Measurements from ENCODE around the gene ZNF652.

ZNF652 gene

DNA sequence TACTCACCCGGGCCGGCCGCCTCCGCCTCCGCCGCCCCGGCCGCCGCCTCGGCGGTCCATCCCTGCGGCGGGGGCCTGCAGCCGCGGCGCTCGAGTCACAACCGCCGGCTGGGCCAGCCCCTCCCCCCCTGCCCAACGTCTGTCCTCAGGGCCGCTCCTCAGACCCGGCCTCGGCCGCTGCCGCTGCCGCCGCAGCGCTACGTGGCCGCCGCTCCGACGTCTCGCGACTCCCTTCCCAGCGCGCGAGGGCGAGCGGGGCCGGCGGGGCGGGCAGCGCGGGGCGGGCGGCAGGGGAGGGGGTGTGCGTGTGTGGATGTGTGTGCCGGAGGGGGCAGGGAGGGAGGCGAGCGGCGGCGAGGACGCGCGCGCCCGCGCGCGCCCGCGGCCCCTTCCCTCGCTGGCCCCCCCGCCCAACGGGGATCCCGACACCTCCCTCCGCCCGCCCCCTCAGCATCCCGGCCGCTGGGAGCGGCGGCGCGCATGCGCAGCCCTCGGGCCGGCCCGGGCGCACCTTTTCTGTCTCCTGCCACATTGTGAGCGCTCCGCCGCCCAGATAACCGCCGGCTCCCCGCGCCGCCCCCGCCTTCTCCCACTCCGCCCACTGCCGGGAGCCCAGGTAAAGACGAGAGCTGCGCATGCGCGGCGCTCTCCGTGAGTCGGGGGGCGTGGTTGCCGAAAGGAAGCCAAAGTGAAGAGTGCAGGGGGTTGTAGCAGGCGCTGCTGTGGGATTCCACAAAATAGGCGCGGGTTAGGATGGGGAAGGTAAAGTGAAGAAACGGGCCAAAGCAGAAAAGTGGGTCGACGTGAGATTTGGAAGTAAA, at the start of gene ZNF652:
TSS of gene ZNF652 (minus strand) at position 349 of the 821 bp plus-strand sequence. CDS start 44,525 bp downstream, outside the sequence.
- DNase-seq (ENCODE audit: low read depth): peak; percentile 75

DNA sequence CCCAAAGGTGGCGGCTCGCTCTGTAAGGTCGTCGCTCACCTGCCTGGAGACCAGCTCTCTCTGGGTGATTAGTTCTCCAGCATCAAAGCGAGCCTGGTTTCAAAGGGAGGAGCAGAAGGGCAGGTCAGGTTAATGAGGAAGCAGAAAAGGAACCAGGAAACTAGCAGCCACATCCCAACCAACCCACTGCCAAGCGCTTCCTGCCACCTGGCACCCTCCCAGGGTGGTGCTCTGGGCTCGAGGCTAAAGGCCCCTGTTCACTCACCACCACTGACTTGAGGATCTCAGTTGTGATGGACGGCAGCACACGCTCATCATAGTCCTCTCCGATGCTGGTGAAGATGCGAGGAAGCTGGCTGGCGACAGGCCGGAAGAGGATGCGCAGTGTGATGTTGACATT, 47.0 kb upstream of the ZNF652 start:
- no peak for DNase-seq (ENCODE audit: low read depth)

DNA sequence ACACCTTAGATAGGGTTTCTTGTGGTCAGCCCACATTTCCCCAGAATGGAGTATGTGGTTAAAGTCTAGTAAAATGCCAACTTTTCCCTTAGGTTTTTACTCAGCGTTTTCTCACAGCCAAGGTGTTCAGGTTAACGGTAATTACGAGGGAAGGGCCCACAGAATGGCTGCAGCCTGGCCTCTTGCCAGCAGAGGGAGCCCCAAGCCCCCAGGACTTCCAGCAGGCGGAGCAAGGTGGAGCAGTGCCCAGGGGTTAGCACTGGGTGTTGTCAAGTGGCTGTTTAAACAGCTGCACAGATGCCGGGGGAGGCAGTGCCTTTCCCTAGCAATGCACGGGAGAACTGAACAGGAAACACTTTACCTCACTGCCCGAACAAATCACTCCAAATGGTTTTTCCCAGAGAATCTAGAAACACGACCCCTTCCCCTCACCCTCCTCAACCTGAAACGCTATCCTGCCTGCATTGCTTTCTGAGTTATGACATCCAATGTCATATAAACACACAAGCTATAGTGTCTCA, 46.0 kb upstream of the ZNF652 start:
- peak; percentile 41 for DNase-seq (ENCODE audit: low read depth)

DNA sequence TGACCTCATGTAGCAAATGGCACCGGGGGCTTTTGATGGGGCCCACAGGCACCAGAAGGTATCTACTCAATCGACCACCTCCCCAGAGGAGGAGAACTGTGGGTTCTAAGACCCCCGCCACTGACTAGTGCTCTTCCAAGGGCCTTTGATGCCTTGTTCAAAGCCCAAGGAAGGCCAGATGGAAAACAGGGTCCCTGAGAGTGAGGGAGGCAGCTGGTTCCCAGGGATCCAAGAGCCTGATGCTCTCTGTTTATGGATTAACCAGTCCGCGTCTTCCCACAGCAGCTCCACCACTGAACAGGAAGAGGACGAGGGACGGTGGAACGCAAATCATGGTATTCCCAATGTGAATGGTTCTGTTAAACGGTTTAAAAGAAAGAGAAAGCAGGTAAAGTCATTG, 45.0 kb upstream of the ZNF652 start:
- DNase-seq (ENCODE audit: low read depth): no peak

DNA sequence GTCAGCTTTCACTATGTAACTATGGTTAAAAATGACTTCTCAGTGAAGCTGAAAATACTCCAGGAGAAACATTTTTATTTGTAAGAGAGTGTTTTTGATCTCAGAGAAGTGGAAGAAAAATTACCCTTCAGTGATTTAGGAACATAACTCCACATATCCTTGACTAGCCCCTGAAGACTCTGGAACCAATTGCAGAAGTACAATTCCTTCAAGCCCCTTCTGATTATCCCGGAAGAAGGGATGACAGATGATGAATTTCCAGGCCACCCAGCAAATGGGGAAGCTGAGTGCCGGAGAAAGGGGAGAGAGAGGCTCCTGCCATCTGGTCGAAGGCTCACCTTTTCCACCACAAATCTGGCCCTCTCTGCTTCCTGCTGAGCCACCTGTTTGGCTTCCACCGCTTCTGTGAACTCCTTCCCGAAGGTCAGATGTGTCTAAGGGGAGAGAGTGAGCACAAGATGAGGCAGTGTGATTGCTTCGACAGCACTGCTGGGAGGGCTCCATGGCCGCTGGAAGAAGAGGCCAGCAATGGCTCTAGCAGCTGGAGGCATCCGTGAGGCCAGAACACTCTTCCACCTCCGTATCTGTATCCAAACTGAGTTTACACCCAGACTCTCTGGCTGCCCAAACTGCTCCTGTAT, 44.5 kb upstream of the ZNF652 start:
- DNase-seq (ENCODE audit: low read depth): no peak

DNA sequence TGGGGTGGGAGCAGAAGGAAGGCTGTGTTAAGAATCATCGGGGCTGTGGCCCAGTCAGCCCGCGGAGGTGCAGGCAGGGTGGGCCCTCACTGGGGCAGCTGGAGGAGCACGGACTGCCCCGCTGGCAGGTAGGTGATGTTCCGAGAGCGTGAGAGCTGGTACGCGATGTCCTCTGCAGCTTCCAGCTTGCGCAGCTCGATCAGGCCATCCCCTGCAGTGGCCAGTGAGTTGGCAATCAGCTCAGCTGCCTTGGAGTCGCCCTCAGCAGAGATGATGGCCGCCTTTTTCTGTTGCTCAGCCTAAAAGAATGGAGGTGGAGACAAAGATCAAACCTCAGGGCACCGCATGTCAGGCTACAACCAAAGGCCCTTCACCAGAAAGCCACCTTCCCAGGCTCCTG, 42.9 kb upstream of the ZNF652 start:
- no peak for DNase-seq (ENCODE audit: low read depth)

DNA sequence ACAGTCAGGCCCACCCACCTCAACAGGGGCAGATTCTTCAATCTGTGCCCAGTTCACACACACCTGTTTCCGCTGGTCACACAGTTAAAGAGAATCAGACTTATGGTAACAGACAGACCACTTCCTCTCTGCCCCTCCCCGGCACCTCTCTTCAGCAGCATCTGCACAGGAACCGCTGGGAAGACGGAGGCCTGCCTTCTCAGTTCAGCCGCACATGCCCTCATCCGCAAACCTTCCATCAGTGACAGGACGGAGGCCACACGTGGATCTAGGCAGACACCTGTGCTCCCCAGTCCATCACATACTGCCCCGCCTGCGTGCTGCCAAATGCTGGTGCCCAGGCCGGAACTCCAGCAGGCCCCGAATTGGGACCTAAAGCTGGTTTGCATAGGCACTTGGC, 42.3 kb upstream of the ZNF652 start:
- DNase-seq (ENCODE audit: low read depth): no peak

DNA sequence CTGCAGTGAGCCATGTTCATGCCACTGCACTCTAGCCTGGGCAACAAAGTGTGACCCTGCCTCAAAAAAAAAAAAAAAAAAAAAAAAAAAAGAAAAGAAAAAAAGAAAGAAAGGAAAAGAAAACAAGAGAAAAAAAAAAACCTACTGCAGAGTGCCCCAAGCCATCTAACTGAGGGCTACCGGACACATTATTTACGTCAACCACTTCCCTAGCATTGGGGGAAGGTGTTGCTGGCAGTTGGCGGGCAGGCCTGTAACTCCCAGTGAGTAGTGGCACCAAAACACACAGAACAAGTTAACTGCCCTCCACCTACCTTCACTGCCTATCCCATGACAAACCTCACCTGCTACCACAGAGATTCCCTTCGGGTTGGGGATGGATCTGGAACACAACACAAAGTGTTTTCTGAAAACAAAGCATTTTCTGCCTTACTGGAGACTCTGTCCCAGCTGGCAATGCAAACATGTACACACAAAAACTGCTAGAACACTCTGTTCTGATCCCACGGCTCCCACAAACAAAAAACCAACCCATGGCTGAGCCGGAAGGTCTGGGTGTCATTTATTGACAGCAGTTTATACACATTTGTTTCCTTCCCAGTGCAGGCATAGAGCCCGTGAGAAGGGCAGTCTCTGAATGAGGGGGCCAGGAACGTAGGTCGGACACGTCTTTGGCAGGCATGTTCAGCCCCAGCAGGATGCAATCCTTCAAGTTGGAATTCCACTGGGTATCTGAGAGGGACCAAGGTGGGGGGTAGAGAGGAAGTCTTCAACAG, 41.7 kb upstream of the ZNF652 start:
- DNase-seq (ENCODE audit: low read depth): no peak

DNA sequence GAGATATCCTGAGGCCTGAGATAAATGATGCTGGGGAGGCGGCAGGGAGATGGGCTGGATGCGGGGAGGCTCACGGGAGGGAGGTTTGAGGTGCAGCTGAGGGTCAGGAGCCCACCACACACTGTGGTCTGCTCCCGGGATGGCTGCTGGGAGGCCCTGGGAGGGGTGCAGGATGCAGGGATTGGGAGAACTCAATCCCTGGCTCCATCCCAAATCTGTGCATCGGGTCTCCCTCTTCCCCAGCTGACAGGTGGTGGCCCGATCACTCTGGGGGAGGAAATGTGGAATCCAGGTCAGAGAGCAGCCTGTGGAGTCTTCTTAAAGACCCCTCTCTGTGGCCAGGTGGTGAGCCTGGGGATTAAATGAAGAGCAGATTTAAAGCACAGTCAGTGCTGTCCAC, 40.7 kb upstream of the ZNF652 start:
- DNase-seq (ENCODE audit: low read depth): no peak

DNA sequence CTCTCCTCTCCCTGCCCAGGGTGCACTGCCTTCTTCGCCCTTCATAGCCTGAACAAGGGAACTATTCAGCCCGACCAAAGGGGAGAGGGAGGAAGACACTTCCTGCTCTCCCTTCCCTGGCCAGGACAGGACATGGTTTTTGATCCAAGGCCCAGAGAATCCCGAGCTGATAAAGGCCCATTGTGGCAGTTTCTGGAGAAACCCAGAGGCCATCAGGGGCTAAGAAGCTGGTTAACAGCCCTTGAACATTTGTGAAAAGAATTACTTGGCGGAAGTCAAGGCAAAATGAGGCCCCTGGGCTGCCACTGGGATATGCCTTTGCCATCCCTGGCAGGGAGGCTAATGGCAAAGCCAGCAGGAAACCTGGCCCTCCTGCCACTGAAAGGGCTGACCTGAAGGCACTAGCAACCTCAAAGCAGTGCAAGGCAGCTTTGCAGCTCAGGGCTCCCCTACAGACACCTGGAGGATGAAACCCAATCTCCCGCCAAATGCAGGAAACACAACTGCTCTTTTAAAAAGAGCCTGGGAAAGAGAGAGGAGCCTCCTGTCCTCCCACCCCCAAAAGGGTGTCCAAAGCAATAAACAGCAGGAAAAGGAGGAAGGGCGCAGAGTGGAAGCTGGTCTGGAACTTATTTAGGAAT, 40.0 kb upstream of the ZNF652 start:
- no peak for DNase-seq (ENCODE audit: low read depth)

DNA sequence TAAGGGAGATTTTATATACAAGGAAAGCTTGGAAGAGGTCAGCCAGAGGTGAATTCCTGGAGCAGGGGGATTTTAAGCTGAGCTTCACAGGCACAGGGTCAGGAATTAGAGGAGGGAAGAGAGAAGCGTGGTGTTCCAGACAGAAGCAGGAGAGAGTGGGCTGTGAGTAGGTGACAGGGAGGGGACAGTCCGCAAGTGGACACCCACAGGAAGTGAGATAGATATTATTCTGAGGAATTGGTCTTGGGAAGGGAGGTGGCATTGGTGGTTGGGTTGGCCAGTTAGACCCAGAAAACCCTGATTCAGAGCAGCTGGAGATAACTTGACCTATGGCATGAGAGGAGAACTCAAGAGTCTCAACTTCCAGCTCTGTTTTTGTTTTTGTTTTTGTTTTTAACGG, 37.9 kb upstream of the ZNF652 start:
- DNase-seq (ENCODE audit: low read depth): no peak

DNA sequence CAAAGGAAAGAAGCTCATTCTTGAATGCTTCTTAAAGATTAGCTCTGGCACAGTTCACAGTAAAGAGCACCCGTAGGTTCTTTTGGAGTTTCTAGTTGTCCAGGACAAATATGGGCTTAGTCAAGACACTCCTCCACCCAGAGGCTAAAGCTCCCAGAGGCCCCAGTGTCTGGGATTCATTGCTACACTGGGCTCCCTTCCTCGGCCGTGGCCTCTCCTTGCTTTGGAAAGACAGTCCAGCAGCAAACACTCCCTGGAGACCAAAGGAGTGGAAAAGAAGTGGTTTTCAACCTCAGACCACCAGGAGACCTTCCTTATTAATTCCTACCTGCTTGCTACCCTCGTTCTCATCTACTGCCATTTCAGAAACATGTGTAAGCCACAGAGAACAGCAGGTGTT, 35.5 kb upstream of the ZNF652 start:
- no peak for DNase-seq (ENCODE audit: low read depth)

DNA sequence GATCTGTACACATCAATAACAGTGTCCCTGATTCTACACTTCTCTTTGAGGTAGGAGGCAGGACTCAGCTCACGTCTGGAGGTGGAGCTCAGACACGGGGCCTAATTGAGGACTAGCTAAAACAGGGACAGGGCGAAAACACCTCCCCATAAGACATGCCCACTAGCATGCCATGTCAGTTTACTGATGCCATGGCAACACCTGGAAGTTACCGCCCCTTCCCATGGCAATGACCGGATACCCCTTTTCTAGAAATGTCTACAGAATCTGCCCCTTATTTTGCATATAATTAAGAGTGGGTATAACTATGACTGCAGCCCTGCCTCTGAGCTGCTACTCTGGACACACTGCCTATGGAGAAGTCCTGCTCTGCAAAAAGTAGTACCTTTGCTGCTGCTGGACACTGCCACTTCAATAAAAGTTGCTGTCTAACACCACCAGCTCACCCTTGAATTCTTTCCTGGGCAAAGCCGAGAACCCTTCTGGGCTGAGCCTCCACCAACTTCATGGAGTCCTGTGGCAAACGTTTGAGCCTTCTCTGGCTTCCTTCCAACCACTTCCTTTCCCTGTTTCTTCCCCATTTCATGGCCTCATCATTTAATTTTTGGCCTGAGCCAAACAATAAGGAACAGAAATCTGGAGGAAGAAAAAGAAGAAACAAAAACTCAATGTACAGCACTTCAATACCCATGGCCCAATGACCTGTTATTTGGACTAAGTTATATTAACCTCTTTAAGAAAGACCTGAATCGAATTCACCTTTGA, 31.6 kb upstream of the ZNF652 start:
- DNase-seq (ENCODE audit: low read depth): no peak

DNA sequence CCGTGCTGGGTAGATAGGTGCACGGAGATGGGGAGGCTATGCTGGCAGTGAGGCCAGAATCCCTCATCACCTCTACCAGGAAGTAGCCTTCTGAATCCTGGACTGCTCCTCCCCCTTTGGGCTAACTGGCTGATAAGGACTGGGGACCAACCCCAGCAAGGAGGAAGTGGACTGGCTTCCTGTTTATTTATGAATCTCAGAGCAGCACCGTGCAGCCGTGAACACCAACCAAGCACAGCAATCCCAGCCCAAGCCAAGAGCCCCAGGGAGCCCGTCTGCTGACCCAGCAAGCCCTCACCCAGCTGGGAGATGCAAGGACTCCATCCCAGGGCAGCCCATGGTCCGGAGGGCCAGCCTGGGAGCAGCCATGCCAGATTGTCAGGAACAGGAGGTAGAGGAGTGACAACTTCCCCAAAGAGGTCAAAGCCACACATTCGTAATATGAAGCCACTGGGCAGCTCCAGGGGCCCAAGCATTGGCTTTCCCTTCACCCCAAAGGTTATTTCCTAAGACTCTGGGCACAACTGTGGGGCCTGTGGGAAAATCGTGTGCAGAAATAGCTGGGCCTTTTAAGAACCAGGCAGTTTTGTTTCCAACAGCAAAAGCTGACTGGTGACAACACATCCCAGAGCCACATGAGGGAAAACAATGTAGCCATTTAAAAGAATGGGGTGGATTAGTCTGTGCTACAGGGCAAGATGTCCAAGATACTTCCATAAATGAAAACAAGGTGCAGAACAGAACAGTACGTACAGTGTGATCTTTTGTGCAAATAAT, 28.7 kb upstream of the ZNF652 start:
- DNase-seq (ENCODE audit: low read depth): peak; percentile 17

DNA sequence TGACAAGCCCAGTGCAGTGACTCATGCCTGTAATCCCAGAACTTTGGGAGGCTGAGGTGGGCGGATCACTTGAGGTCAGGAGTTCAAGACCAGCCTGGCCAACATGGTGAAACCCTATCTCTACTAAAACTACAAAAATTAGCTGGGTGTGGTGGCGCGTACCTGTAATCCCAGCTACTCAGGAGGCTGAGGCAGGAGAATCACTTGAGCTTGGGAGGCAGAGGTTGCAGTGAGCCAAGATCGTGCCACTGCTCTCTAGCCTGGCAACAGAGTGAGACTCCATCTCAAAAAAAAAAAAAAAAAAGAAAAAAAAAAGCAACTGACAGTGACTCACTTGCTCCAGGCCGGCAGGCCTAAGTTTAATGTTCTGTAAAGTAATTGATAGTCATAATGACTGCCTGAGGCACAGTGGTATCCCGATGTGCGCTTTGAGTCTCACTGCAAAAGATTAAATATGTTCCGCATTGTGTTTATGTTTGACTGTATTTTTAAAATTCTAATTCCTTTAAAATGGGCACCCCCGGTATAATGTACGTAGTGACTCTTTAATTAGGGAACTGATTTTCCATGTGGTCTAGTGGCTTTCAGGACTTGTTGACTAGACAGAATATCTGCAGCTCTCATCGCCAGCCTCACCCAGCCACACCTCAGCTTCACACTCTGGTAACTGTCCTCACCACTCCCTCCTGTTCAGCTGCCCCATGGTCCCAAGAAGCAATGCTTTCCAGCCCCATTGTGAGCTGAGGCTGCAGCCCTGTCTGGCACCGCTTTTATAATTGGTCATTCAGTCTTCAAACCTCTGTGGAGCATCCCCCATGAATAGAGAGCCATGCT, 27.7 kb upstream of the ZNF652 start:
- DNase-seq (ENCODE audit: low read depth): peak; percentile 47

DNA sequence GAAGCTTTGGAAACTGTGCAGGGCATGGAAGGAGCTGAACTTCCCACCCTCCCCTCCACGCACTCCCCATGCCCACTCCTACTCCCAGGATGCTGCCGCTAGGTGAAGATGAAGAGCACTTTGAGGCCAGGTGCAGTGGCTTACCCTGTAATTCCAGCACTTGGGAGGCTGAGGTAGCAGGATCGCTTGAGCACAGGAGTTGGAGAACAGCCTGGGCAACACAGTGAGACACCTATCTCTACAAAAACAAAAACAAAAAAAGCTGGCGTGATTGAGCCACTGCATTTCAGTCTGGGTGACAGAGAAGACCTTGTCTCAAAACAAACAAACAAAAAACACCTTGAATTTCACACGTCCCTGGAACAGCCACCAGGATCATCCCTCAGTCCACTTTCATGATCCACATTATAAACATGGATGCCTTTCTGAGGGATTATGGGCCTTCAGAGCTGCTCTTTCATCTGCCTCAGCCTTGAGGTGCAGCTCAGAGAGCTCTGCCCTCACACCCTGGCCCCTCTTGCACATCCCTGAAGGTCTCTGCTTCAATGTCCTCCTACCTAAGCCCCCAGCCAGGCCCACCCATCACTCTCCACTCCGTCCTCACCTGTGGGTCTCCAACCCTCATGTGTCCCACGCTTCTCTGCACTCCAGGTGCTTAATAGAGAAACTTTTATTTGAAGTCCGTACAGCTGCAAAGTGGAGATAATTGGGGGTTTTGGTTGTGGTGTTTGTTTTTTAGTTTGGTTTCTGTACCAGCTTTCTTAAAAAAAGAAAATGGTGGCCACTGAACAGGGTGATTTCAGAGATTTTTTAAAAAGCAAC, 26.9 kb upstream of the ZNF652 start:
- peak; percentile 38 for DNase-seq (ENCODE audit: low read depth)

DNA sequence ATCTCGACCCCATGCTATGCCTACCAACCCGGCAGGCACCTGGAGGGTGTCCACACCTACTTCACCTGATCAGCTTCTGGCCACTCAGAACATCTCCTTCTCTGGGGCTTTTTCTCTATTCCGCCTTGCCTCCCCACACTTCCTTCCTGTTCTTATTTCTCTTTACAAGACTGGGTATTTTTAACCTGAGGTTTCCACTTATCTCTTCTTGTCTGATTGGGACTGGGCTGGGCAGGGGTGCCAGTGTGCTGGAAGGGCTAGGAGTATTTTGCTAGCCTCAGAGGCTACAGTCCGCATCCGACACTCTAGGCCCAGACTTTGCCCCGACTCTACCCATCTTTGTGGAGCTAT, 26.2 kb upstream of the ZNF652 start:
- no peak for DNase-seq (ENCODE audit: low read depth)

DNA sequence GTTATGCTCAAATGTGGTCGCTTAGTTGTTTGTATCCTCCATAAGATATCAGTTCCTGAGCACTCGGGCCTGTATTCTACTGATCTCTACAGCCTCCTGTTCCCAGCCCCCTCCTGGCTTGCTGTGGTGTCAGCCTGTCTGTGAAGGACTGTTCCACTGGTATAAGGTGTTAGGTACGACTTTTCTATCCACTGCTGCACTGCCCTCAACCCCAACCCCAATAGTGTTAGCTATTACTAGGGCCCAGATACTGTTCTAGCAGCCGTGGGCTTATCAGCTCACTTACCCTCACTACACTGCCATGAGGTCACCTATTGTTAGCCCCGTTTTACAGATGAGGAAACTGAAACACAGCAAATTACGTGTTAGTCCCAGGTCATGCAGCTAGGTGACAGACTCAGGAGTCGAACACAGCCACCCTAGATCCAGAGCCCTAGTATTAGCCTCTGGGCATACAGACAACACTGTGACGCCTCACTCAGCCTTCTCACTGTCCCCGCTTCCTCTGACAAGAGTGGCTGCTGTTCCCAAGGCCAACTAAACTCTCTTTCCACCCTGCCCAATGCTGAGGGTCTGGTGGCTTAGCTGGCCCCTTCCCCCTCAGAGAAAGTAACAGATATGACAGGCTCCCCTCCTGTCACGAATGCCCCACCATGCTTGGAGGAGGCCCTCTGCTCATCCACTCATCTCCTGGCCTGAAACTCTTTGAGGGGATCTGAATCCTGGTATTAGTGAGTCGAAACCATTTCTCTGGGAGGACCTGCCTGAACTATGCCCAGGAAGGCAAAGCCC, 25.6 kb upstream of the ZNF652 start:
- no peak for DNase-seq (ENCODE audit: low read depth)
